ENCODE measurements around the gene HEXB. TPM values are rescaled to one million over a fixed set of nuclear protein-coding genes. Genes with fewer than 3 reads are reported as not detected.

The HEXB gene
- total and polyA plus RNA-seq, 2 of the 13 experiments (the other 11 are each of a cell fraction or from before 2014, with no cell fraction given): 100 to 104 TPM

GRCh38 chr5:74640450-74640953, 44.5 kb upstream of the HEXB start, which contains the start of gene ENC1 (continued):
- TF ChIP-seq ZNF710 (CRISPR knock-in tag; IDR thresholded peaks at IDR 0.05; ENCODE audit: borderline replicate concordance): peak; percentile 71; the same call in 1 of the 2 replicates
- no peak for TF ChIP-seq PBX2 (CRISPR knock-in tag; IDR thresholded peaks at IDR 0.05)
- TF ChIP-seq ZNF296 (CRISPR knock-in tag; conservative IDR thresholded peaks at IDR 0.05): no peak; the same call in 1 of the 2 replicates
- no peak for TF ChIP-seq ZNF225 (CRISPR knock-in tag; IDR thresholded peaks at IDR 0.05)
- no peak for TF ChIP-seq ATF1 (CRISPR knock-in tag; IDR thresholded peaks at IDR 0.05)
- peak; percentile 93 for TF ChIP-seq ZNF331 (CRISPR knock-in tag; IDR thresholded peaks at IDR 0.05)
- peak; percentile 65; the same call in 1 of the 2 replicates for TF ChIP-seq TCF7 (IDR thresholded peaks at IDR 0.05; ENCODE audit: low read depth)
- TF ChIP-seq ZNF282 (IDR thresholded peaks at IDR 0.05; ENCODE audit: partially characterized antibody): no peak
- TF ChIP-seq HDAC6 (IDR thresholded peaks at IDR 0.05; ENCODE audit: low read depth, low read length): 0 out of 2 replicates have a peak, but pooled peaks have one; percentile 40
- peak; percentile 72; the same call in 1 of the 2 replicates for TF ChIP-seq HOXA9 (CRISPR knock-in tag; IDR thresholded peaks at IDR 0.05; ENCODE audit: borderline replicate concordance)
- peak; percentile 79 for TF ChIP-seq ZGPAT (CRISPR knock-in tag; IDR thresholded peaks at IDR 0.05)
- peak; percentile 71; the same call in 1 of the 2 replicates for TF ChIP-seq ZHX1 (CRISPR knock-in tag; IDR thresholded peaks at IDR 0.05; ENCODE audit: low read depth)
- TF ChIP-seq ZBTB2 (CRISPR knock-in tag; IDR thresholded peaks at IDR 0.05; ENCODE audit: low read depth): peak; percentile 84
- no peak for TF ChIP-seq ZNF770 (CRISPR knock-in tag; IDR thresholded peaks at IDR 0.05)
- TF ChIP-seq ZBTB8A (CRISPR knock-in tag; IDR thresholded peaks at IDR 0.05; ENCODE audit: borderline replicate concordance, low read depth): 0 out of 2 replicates have a peak, but pooled peaks have one; percentile 4
- TF ChIP-seq ZNF136 (CRISPR knock-in tag; IDR thresholded peaks at IDR 0.05; ENCODE audit: low read depth): peak; percentile 82
- peak; percentile 90 for TF ChIP-seq ZNF263 (CRISPR knock-in tag; IDR thresholded peaks at IDR 0.05)

All from HepG2 (cell line).